NCI-H524 treated with DMSO at 0.1 percent for 48 hours (cell line): Measurements from ENCODE around the gene ZFAND5.

Source experiments
- DNase-seq: peaks from one replicate; lab custom pipeline; 2025; lab: John Stamatoyannopoulos, UW

ZFAND5 gene, protein sequence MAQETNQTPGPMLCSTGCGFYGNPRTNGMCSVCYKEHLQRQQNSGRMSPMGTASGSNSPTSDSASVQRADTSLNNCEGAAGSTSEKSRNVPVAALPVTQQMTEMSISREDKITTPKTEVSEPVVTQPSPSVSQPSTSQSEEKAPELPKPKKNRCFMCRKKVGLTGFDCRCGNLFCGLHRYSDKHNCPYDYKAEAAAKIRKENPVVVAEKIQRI

DNA sequence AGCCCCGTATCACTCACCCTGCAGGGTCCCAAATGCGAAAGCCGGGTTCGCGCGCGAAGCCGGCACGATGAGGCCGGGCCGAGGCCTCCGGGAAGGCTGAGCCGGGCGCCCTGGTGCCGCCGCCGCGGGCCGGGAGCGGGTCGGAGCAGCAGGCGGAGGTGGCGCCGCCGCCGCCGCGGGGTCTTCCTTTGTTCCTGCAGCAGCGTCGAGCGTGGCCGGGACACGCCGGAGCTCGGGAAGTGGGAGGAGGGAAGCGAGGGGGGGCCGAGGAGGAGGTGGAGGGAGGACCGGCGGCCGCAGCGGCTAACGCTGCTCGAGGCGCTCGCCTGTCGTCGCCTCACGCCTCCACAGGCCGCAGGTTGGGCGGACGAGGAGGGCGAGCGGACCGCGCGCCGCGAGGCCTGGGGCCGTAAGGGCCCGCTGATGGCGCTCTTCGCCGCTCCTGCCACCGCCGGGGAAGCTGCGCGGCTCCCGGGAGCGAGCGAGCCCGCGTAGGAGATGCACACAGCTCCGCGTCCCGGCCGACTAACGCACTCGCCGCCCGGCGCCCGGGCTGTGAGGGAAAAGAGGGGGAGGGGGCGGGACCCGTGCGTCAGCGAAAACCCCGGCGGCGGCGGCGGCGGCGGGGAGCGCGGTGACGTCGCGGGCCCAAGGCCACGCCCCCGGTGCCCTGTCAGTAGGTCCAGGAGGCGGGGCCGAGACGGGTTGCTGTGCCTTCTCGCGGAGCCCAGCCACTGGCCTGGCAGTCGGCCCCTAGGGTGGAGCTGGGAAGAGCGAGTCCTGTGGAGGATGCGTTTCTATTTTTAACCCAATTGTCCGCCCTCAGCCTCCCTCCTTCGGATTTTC lies at the start of gene ZFAND5:
Gene ZFAND5, minus strand, starts transcription at position 530 of the 846 bp plus-strand sequence. CDS start 4,430 bp downstream, outside the sequence.
- DNase-seq: no peak

DNA sequence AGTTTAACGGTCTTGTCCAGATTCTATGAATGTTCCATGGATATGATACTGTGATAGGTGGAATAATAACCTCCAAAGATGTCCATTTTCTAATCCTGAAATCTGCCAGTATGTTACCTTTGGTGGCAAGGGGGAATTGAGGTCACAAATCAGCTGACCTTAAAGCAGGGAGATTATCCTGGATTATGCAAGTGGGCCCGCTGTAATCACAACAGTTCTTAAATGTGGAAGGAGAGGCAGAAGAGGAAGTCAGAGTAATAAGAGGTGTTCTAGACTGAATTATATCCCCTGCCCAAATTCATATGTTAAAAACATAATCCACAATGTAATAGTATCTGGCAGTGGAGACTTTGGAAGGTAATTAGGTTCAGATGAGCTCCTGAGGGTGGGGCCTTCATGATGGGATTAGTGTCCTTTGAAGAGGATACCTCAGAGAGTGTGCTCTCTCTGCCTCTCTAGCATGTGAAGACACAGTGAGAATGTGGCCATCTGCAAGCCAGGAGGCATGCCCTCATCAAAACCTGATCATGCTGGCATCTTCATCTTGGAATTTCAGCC lies 47.6 kb upstream of the ZFAND5 start:
- DNase-seq: no peak

DNA sequence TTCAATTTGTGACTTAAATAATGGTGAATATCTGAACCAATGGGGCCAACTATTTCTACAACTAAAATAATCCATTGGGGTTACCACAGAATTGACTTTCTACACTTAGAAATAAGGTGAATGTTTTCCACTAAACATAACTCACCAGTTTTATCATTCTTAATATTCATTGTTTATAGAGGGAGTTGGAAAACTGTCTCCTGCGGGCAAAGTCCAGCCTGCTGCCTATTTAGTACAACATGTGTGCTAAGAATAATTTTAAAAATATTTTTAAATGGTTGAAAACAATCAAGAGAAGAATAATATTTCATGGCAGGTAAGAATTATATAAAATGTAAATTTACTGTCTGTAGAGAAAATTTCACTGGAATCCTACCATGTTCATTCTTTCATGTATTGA lies 45.2 kb upstream of the ZFAND5 start:
- no peak for DNase-seq

DNA sequence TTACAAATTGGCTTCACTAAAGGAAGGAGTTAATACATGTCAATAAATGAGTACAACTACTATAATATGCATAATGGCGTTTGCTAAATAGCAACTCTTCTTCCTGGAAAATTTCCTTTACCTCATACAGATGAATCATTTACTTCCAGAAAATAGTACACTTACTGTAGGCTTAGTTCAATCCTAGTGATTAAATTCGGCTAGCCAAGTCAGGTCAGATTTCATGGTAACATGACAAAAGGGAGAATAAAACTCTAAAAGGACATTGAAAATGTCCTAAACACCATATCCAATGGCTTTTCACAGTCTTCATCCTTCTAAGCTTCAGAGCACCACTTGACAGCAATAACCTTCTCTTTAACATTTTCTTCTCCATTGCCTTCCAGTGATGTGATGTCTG lies 42.1 kb upstream of the ZFAND5 start:
- DNase-seq: no peak

DNA sequence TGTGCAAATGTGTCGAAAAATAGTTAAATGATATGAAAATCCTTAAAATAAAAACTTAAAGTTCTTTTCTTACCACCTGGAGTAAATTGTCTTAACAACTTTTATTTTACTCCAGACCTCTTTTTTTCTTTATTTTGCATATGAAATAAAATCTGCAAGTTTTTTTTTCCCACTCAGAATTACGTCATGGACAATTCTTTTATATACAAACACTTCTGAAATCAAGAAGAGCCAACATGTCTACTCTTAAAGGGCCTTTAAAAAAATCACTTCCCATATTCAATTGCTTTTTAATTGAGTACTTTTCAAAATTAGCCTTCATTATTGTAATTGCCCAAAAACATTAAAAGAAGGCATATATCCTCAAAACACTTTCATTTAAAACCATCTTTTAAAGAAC lies 37.7 kb upstream of the ZFAND5 start:
- DNase-seq: no peak

DNA sequence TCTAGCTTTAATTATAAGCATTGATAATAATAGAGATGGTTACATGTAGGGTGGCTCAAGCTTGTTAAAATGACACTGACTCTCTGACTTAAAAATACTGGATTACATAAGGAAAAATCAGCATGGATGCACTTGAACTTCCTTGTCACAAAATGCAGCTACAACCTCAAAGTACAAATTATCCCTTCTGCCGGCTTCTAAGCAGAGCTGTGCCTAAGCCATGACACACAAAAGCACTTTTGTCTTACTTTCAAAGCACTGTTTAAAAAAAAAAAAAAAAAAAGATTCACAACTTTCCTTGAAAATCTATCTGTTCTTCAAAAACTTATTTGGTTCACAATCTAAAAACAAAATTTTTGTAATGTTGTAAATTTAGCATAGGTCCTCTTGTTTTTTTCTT lies 36.4 kb upstream of the ZFAND5 start:
- no peak for DNase-seq

DNA sequence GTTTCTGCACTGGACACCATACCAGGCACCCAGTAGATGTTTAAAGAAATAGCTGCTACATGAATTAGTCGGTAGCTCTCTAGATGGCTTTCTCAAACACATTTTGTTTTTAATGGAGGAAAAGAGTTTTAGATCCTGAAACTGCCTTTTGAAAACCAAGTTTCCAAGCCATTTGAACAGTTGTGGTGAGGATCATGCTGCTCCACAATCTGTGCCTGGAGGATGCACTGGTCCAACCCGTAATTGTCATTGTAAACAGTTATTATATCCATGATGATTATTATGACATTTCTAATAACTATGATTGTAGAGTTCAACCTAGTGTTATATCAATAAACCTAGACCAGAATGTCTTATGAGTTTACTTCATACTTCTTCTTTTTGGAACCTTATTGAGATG lies 35.9 kb upstream of the ZFAND5 start:
- no peak for DNase-seq

DNA sequence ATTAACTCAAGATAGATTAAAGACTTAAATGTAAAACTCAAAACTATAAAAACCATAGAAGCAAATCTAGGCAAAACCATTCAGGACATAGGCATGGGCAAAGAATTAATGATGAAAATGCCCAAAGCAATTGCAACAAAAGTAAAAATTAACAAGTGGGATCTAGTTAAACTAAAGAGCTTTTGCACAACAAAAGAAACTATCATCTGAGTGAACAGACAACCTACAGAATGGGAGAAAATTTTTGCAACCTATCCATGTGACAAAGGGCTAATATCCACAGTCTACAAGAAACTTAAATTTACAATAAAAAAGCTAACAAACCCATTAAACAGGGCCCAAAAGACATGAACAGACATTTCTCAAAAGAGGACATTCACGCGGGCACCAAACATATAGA lies 34.4 kb upstream of the ZFAND5 start:
- no peak for DNase-seq

DNA sequence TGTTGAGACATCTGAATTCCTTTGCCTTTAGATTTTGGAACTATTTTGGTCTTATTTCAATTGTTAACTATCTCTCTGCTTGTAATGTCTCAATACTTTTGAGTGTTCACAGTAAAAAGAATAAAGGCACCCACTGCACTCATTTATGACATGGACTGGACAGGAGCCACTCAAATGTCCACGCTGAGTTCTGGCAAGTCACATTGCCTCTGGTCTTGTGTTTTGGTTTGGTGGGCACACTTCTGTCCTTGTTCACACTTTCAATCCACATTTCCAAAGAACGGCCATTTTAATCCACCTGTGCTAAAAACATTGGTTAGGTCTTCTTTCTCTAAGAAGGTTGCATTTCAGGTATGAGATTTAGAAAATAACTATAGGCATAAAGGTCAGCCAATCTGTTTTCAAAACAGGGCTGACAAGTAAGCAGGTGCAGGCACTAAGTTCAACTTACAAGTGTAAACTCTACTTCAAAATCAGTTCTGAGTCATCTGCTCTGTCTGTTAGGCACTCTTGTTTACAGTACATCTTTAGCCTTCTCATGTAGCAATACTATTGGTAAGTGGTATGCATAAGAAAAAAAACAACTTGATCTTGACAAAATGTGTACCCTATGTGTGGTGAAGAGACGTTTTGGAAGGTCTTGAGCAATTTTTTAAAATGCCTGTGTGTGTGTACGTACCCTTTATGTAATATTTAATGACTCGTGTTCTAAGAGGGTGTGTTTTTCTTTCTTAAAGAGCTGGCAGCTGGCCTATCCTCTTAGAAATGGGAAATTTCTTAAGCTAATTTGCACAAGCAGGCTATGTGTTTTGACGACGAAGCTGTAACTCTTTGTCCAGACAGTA lies 31.5 kb upstream of the ZFAND5 start:
- DNase-seq: peak; percentile 24

DNA sequence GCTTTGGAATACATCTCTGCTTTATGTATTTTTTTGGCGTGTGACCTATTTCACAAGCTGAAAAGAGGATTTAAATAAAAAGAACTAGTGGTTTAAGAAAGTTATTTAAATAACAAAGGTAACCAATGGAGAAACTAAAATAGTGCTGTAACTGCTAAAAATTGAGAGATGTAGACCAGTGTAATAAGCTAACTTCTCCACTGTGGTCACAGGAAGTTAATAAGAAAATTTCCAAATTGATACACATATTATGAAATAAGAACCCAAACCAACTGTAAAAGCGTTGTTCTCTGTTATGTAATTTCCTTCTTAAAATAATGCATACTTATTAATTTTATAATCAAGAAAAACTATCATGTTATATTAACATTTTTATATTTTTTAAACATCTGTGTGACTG lies 29.1 kb upstream of the ZFAND5 start:
- DNase-seq: no peak

DNA sequence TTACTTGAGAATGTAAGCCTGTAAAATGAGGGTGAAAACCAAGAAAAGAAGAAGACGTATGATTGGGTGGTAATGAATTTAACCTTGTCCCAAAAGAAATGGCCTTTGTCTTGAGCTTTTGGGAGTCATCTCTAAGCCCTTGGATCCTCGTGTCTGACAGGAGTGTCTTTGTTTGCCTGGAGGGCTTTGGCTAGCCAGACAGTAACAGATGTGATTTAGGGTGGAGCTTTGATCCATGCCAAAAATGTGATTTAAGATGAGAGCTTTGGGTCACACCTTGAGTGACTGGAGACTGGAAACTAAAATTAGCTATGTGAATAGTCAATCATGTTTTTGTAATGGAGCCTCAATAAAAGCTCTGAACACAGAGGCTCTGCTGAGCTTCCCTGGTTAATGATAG lies 25.9 kb upstream of the ZFAND5 start:
- DNase-seq: no peak

DNA sequence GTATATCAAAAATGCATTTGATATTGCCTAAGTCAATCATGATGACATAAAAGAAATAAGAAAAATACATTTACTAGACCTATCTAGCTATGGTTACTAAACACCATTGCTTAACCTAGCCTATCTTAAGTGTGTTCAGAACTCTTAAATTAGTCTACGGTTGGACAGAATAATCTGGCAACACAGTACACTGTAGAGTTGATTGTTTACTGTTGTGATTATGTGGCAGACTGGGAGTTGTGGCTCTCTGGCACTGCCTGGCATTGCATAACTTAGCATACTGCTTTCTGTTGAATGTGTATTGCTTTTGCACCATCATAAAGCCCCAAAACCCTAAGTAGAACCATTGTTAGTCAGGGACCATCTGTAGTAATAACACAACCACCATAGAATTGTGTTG lies 21.2 kb upstream of the ZFAND5 start:
- no peak for DNase-seq

DNA sequence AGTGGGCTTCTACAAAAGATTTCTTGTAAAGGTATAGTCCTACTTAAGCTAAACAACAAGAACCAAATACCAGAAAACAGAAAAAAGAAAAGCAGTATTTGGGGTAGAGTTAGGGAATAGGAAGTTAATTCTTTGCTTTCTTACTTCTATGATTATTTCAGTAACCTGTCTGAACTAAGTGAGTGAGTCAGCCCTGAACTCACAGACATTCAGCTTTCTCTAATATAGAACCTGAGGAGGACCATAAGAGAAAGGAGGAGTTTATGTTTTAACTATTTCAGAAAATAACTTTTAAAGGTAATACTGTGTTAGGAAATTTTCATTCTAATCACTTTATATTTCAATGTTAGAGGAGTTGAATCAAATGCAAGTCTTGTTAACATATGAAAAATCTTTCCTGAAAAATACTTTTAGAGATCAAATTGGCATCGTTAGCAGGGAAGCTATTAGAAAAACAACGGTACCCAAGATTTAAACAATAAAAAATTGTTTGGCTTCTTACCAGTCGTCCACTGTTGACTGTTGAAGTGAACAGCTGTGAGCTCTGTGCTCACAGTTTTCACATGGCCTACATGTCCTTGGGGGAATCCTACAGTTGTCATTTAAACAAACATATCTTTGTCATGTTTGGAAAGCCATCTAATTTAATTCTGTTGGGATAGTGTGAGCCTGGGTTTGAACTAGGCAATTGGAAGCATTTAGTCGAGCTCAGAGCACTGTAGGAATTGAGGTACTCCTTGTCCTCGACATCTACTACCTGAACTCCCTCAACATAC lies 19.9 kb upstream of the ZFAND5 start:
- no peak for DNase-seq

DNA sequence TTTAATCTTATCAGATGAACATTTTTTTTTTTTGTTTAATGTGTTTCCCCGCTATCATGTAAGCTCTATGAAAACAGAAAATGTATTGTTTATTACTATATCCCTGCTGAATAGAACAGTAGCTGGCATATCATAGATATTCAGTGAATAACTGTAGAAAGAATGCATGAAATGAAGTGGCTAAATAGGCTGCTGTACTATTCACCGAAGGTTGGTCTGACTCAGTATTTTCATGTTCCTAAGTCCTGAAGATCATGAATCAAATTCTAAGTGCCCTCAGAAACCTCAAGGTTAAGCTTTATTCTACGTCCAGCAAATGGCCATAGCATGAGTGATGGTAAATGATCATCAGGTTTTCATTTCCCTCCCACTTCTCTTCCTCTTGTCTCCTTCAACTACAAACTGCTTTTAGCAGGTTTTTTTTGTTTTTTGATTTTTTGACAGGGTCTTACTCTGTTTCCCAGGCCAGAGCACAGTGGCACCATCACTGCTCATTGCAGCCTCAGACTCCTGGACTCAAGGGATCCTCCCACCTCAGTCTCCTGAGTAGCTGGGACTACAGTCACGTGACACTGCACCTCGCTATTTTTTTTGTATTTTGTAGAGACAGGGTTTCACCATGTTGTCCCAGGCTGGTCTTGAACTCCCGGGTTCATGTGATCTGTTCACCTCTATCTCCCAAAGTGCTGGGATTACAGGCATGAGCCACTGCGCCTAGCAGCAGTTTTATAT lies 19.1 kb upstream of the ZFAND5 start:
- DNase-seq: no peak

DNA sequence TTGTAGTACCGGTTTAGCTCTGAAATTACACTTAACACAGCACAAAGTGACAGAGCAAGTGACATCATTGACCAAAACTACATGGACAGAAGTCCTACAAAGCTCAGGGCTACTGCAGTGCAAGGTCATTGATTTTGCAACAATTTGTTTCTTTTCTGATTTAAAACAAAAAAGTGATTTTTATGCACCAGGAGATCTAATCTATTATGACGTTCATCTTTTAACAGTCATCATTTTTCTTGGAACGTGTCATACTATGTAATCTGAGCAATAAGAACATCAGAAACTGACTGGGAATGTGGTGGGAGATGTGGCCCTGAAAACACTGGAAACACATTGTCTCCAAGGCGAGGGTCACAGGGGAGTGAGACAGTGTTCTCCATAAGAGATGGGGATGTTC lies 17.4 kb upstream of the ZFAND5 start:
- DNase-seq: no peak

DNA sequence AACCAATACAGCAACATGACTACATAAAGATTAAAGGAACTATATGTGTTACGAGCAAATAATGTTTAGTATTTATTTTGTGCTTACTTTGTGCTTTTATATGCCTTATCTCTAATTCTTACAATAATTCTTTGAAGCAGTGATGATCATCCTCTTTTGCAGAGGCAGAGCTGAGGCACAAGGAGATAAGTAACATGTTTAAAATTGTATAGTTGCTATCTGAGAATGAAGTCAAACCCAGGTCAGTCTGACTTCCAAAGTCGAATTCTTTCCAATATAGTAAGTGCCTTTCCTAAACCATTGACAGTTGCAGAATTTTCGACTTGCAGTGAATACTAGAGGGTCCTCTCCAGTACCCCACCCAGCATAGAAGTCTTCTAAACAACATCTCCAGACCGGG lies 12.0 kb upstream of the ZFAND5 start:
- DNase-seq: no peak

DNA sequence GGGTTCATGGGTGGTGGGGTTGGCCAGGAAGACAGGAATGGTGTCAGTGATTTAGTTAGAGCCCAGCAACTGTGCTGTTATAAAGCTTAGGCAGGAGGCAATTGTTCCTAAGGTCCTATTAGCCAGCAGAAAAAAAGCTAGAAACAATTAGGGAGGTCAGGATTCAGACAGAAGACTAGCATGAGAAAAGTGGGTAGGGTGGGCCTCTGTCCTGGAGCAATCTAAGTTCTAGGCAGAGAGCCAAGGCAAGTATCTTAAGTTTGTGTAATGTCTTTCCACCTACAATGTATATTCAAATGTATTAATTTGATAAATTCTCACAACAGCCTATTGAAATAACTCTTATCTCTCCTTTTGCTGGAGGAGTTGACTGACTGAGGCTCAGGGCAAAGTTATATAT lies 6.1 kb upstream of the ZFAND5 start:
- DNase-seq: no peak

DNA sequence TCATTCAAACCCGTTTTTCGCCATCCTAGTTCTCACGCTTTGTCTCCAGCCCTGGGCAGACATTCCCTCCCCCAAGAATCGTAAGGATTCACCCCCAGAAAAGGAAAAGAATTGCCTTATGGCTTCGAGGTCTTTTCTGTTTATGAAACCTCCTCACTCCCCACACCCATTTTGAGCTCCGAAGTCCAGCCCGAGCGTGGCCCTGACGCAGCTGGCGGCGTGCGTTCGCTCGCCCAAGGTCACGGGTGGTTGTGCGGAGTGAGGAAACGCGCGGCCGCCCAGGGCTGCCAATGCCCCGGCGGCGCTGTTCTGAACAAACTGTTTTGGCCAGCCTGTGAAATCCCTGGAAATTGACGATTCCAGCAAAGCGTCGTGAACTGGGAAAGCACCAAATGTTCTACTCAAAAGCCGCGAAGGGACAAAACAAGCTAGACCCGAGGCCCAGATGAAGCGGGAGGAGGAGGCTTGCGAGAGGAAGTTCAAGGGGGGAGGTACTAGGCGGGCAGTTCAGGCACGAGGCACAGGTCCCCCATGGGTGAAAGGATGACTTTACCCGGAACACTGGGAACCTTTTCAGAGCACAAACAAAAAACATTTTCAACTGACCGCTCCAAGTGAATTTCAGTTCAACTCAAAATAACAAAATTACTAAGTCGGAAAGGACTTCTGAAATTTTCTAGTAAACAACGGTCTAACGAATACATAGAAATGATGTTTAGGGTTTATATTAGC lies 683 bp upstream of the ZFAND5 start:
- no peak for DNase-seq

DNA sequence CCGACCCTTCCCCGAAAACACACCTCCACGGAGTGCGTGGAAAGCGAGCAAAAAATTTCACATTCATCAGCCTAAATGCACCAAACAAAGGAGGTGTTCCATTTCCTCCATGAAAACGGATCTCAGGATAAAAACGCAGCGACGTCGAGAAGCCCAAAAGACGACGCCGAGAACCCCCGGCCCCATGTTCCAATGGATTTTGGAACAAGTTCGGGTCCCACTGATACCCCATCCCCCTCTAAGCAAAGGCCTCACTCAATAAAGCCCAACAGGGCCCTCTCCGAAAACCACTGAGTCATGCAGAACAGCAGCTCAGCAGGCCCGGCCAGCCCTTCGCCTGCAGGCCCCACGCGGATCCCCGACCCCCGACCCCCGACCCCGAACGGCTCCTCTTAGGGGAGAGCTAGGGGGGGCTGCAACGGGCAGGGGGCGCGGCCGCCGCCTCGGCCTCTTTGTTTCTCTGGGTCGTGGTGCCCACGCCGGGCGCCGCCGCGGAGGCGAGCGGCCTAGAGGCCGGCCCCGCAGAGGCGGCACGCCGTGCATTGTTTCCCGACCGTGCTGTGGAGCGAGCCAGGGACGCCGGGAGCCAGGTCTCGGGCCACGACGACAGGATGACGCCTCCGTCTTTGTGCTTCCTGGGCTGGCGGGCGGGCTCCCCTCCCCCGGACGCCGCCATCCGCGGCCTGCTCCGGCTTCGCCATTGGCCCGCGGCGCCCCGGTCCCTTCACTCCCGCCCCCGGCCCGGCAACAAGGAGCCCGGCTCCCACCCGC lies 915 bp downstream of the ZFAND5 start:
- no peak for DNase-seq

DNA sequence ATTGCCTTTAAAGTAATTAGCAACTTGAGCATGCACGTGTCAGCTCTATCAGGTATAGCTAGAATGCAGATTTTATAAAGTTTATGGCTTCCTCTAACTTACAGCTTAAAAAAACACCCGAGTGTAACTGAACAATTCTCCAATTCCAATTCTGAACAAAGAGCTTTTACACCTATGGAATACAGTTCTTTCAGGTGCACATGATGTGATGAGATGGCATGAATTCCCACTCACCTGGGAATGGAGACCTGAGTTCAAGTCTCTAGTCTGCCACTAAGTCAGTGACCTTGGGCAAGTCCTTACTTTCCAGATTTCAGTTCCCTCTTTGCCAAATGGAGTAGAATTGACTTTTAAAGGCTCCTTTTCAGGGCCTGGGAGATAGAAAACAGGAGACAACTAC lies 1.8 kb downstream of the ZFAND5 start:
- no peak for DNase-seq
